Neural cell (in vitro differentiated cells): Measurements from ENCODE around the gene LIPC. TPM values are rescaled to one million over a fixed set of nuclear protein-coding genes. Genes with fewer than 3 reads are reported as not detected.

Experiments
- H2AFZ ChIP-seq: fragments of 200-600, 300-800 bp; sonication (generic), shearing (Covaris generic); 2 replicates; pipeline ENCODE4 v1.6.0; 2014; ENCODE audit warnings: low read depth, mild to moderate bottlenecking, antibody characterized with exemption, low read length, moderate library complexity
- H3F3A ChIP-seq: fragments of 200-600 bp; shearing (Covaris generic); 2 replicates; pipeline ENCODE4 v1.6.1; 2016; ENCODE audit warnings: mild to moderate bottlenecking, moderate library complexity, mixed read lengths, antibody characterized with exemption, low read length; ENCODE audit not compliant: insufficient read depth, poor library complexity, severe bottlenecking
- H3K27ac ChIP-seq: fragments of 200-600, 300-800 bp; sonication (generic), shearing (Covaris generic); 2 replicates; pipeline ENCODE4 v1.5.1; 2014; ENCODE audit warnings: mild to moderate bottlenecking, low read length, moderate library complexity
- H3K27me3 ChIP-seq: fragments of 300-800, 200-600 bp; sonication (generic), shearing (Covaris generic); 2 replicates; pipeline ENCODE4 v1.6.0; 2014; ENCODE audit warnings: mild to moderate bottlenecking, low read depth, low read length, moderate library complexity; ENCODE audit not compliant: insufficient read depth
- H3K36me3 ChIP-seq: fragments of 300-800, 200-600 bp; sonication (generic), shearing (Covaris generic); 2 replicates; pipeline ENCODE4 v1.5.1; 2014; ENCODE audit warnings: mild to moderate bottlenecking, antibody characterized with exemption, low read length, moderate library complexity; ENCODE audit not compliant: insufficient read depth
- H3K4me2 ChIP-seq: fragments of 300-800, 200-600 bp; sonication (generic), shearing (Covaris generic); 2 replicates; pipeline ENCODE4 v1.6.0; 2014; ENCODE audit warnings: mild to moderate bottlenecking, low read length
- H3K4me3 ChIP-seq: fragments of 300-800, 200-600 bp; sonication (generic), shearing (Covaris generic); 2 replicates; pipeline ENCODE4 v1.5.1; 2014; ENCODE audit warnings: mild to moderate bottlenecking, low read length, moderate library complexity
- H3K79me2 ChIP-seq: fragments of 200-600 bp; shearing (Covaris generic); replicated peaks from 2 replicates; pipeline ENCODE4 v1.6.0; 2014; ENCODE audit warnings: mild to moderate bottlenecking, low read length, moderate library complexity; ENCODE audit not compliant: insufficient read depth
- H3K9ac ChIP-seq: fragments of 300-800, 200-600 bp; sonication (generic), shearing (Covaris generic); 2 replicates; pipeline ENCODE4 v1.6.1; 2016; ENCODE audit warnings: mild to moderate bottlenecking, low read length, mixed read lengths
- H3K9me2 ChIP-seq: fragments of 200-600 bp; shearing (Covaris generic); 2 replicates; pipeline ENCODE4 v1.6.1; 2016; ENCODE audit warnings: mild to moderate bottlenecking, low read length, mixed read lengths; ENCODE audit not compliant: insufficient read depth
- H3K9me3 ChIP-seq: fragments of 200-600, 300-800 bp; sonication (generic), shearing (Covaris generic); 2 replicates; pipeline ENCODE4 v1.6.1; 2016; ENCODE audit warnings: mild to moderate bottlenecking, mixed run types, low read length, moderate library complexity, mixed read lengths
- H4K20me1 ChIP-seq: fragments of 200-600 bp; shearing (Covaris generic); 2 replicates; pipeline ENCODE4 v1.6.1; 2016; ENCODE audit warnings: mild to moderate bottlenecking, mixed run types; ENCODE audit not compliant: insufficient read depth
- CTCF ChIP-seq: fragments of 450-650 bp; IDR thresholded peaks from 2 replicates; pipeline ENCODE4 v1.5.1; 2014; ENCODE audit warnings: antibody characterized with exemption, mild to moderate bottlenecking, moderate library complexity; ENCODE audit not compliant: poor library complexity, severe bottlenecking
- EP300 ChIP-seq: fragments of 450-650 bp; conservative IDR thresholded peaks from 2 replicates; pipeline ENCODE4 v1.6.1; 2014; ENCODE audit warnings: antibody characterized with exemption, mild to moderate bottlenecking, moderate library complexity; ENCODE audit not compliant: poor library complexity, severe bottlenecking
- EZH2 ChIP-seq: fragments of 200-600, 300-800 bp; shearing (Covaris generic), sonication (generic); IDR thresholded peaks from 2 replicates; pipeline ENCODE4 v1.6.1; 2014; ENCODE audit warnings: antibody characterized with exemption, low read length, borderline replicate concordance, mild to moderate bottlenecking; ENCODE audit not compliant: insufficient read depth, poor library complexity, severe bottlenecking
- MXI1 ChIP-seq: fragments of 450-650 bp; conservative IDR thresholded peaks from 2 replicates; pipeline ENCODE4 v1.6.1; 2014; ENCODE audit warnings: antibody characterized with exemption, mild to moderate bottlenecking; ENCODE audit not compliant: poor library complexity, severe bottlenecking
- POLR2AphosphoS5 ChIP-seq: IDR thresholded peaks from 2 replicates; pipeline ENCODE4 v1.6.1; 2012
- RAD21 ChIP-seq: fragments of 450-650 bp; conservative IDR thresholded peaks from 2 replicates; pipeline ENCODE4 v1.6.1; 2014; ENCODE audit warnings: antibody characterized with exemption, mild to moderate bottlenecking, moderate library complexity
- SMC3 ChIP-seq: fragments of 450-650 bp; conservative IDR thresholded peaks from 2 replicates; pipeline ENCODE4 v1.6.1; 2014; ENCODE audit warnings: antibody characterized with exemption, mild to moderate bottlenecking, moderate library complexity; ENCODE audit not compliant: poor library complexity
- TAF1 ChIP-seq: IDR thresholded peaks from 2 replicates; pipeline ENCODE4 v1.6.1; 2012; ENCODE audit warnings: low read depth
- polyA plus RNA-seq: library from polyadenylated mRNA; depleted of rRNA; stranded (reverse); fragments of >200 nt; gene quantifications from 2 replicates; pipeline ENCODE4 v1.2.3, GENCODE V29; 2014
- TF ChIP-seq, protein P1 (sequence below): IDR thresholded peaks from 2 replicates; pipeline ENCODE4 v1.6.1; 2012; ENCODE audit warnings: borderline replicate concordance

LIPC gene
- polyA plus RNA-seq, 1 donor from 2014 or later: not detected

GRCh38 chr15:58564981-58565380 is 133.2 kb downstream of the LIPC start:
- Histone ChIP-seq H3K27ac (no peak overlapping the region), H3K9me2 (no peaks in the 10 kb centered on the region), H3F3A (no peaks in the 10 kb centered on the region), H3K4me3 (no peak overlapping the region), H3K27me3 (no peaks in the 10 kb centered on the region), H3K79me2 (no peaks in the 10 kb centered on the region), H3K4me2 (no peak overlapping the region), H3K36me3 (no peaks in the 10 kb centered on the region), H2AFZ (no peak overlapping the region), H3K9me3 (no peaks in the 10 kb centered on the region), H3K9ac (no peak overlapping the region), H4K20me1 (no peaks in the 10 kb centered on the region)
- TF ChIP-seq EZH2: no peak
- TF ChIP-seq MXI1: no peak
- no peak for TF ChIP-seq RAD21
- TF ChIP-seq TAF1: no peak
- no peak for TF ChIP-seq EP300
- no peak for TF ChIP-seq POLR2AphosphoS5
- TF ChIP-seq CTCF: no peak
- no peak for TF ChIP-seq SMC3
- TF ChIP-seq, protein P1, sequence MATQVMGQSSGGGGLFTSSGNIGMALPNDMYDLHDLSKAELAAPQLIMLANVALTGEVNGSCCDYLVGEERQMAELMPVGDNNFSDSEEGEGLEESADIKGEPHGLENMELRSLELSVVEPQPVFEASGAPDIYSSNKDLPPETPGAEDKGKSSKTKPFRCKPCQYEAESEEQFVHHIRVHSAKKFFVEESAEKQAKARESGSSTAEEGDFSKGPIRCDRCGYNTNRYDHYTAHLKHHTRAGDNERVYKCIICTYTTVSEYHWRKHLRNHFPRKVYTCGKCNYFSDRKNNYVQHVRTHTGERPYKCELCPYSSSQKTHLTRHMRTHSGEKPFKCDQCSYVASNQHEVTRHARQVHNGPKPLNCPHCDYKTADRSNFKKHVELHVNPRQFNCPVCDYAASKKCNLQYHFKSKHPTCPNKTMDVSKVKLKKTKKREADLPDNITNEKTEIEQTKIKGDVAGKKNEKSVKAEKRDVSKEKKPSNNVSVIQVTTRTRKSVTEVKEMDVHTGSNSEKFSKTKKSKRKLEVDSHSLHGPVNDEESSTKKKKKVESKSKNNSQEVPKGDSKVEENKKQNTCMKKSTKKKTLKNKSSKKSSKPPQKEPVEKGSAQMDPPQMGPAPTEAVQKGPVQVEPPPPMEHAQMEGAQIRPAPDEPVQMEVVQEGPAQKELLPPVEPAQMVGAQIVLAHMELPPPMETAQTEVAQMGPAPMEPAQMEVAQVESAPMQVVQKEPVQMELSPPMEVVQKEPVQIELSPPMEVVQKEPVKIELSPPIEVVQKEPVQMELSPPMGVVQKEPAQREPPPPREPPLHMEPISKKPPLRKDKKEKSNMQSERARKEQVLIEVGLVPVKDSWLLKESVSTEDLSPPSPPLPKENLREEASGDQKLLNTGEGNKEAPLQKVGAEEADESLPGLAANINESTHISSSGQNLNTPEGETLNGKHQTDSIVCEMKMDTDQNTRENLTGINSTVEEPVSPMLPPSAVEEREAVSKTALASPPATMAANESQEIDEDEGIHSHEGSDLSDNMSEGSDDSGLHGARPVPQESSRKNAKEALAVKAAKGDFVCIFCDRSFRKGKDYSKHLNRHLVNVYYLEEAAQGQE: no peak

DNA sequence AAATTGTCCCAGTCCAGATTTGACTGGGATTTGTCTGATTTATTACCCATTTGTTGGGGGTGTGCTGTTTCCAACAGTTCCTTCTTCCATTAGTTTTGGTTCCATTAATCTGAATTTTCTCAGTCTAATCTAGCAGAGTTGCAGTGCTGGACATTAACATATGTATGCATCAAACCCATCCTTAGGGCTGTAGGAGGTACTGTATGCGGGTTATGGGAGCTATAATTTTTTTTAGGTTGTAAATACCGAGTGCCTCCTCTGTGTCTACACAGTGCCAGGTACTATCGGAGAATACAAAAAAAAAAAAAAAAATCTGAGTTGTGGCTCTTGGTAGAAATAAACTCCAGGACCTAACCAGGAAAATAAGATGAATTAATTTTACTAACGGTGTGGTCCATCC is 133.8 kb downstream of the LIPC start:
- Histone ChIP-seq H3K27ac (no peak overlapping the region), H3K9me3 (no peaks in the 10 kb centered on the region), H3K9me2 (no peaks in the 10 kb centered on the region), H3K36me3 (no peaks in the 10 kb centered on the region), H2AFZ (no peak overlapping the region), H3K4me3 (no peak overlapping the region), H3K4me2 (no peak overlapping the region), H3K79me2 (no peaks in the 10 kb centered on the region), H4K20me1 (no peaks in the 10 kb centered on the region), H3K9ac (no peak overlapping the region), H3F3A (no peaks in the 10 kb centered on the region), H3K27me3 (no peaks in the 10 kb centered on the region)
- TF ChIP-seq EP300: no peak
- TF ChIP-seq POLR2AphosphoS5: no peak
- no peak for TF ChIP-seq TAF1
- TF ChIP-seq MXI1: no peak
- TF ChIP-seq RAD21: no peak
- TF ChIP-seq SMC3: no peak
- no peak for TF ChIP-seq EZH2
- TF ChIP-seq CTCF: no peak
- TF ChIP-seq, protein P1: no peak
